Gastroesophageal sphincter (tissue), 3 donors: ENCODE results near the gene ARHGEF17.

ENCODE experiments used
- EP300 ChIP-seq: sonication (generic); formaldehyde crosslinking; IDR thresholded peaks from one replicate; pipeline ENCODE4 v1.6.1; 2017; ENCODE audit warnings: antibody characterized with exemption, mild to moderate bottlenecking
- POLR2A ChIP-seq, 2 donors: fragments of 450-650 bp; IDR thresholded peaks; one replicate each; pipeline ENCODE4 v1.6.1; 2017; ENCODE audit warnings: antibody characterized with exemption in 2 of 2, mild to moderate bottlenecking in 2 of 2, moderate library complexity in 1 of 2
- TF ChIP-seq, protein P1 (sequence below), 4 experiments: fragments of 200-600 bp in 2 of 4; fragments of 450-650 bp in 2 of 4; sonication (generic) in 1 of 4; IDR thresholded peaks; one replicate each; pipeline ENCODE4 v1.5.1; 2017 to 2019; ENCODE audit warnings: antibody characterized with exemption in 4 of 4, mild to moderate bottlenecking in 2 of 4, moderate library complexity in 2 of 4

DNA sequence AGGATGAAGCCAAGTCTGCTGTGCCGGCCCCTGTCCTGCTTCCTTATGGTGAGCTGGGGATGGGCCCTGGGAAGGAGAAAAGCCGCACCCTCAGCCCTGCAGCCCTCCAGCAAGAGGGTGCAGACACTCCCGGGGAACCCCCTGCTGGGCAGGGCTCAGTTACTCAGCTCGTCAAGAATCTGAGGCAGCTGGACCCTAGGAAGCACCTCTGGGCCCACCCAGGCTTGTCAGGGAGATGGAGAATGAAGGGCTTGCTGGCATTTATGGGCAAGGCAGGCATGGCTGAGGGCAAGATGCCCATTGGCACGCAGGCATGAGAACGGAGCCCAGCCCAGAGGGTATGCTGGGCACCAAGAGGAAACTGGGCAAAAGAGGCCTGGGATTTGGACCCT is 81.1 kb downstream of the ARHGEF17 start:
- TF ChIP-seq, protein P1, sequence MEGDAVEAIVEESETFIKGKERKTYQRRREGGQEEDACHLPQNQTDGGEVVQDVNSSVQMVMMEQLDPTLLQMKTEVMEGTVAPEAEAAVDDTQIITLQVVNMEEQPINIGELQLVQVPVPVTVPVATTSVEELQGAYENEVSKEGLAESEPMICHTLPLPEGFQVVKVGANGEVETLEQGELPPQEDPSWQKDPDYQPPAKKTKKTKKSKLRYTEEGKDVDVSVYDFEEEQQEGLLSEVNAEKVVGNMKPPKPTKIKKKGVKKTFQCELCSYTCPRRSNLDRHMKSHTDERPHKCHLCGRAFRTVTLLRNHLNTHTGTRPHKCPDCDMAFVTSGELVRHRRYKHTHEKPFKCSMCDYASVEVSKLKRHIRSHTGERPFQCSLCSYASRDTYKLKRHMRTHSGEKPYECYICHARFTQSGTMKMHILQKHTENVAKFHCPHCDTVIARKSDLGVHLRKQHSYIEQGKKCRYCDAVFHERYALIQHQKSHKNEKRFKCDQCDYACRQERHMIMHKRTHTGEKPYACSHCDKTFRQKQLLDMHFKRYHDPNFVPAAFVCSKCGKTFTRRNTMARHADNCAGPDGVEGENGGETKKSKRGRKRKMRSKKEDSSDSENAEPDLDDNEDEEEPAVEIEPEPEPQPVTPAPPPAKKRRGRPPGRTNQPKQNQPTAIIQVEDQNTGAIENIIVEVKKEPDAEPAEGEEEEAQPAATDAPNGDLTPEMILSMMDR (IDR thresholded peaks at IDR 0.05), result no peak
- TF ChIP-seq POLR2A (IDR thresholded peaks at IDR 0.05), result no peak
- TF ChIP-seq EP300, result no peak
